Astrocyte (in vitro differentiated cells and primary cell): ENCODE measurements around the gene B4GALT3.

ENCODE experiments used
- CTCF ChIP-seq: IDR thresholded peaks from 2 replicates; pipeline ENCODE4 v1.5.1; 2011; ENCODE audit warnings: low read depth, mild to moderate bottlenecking, inconsistent platforms, low read length, moderate library complexity; ENCODE audit not compliant: insufficient read depth
- EZH2 ChIP-seq: IDR thresholded peaks from 2 replicates; pipeline ENCODE4 v1.6.1; 2012; ENCODE audit warnings: mild to moderate bottlenecking, low read length, inconsistent platforms; ENCODE audit not compliant: insufficient read depth

- TF ChIP-seq CTCF (no peak), EZH2 (no peak)
Observed at GRCh38 chr1:161159913-161160243, 17.4 kb downstream of the B4GALT3 start.
